Measurements from ENCODE around the gene HIVEP3.

HIVEP3 gene

GRCh38 chr1:41672173-41672572, 246.5 kb downstream of the HIVEP3 start:
- H3F3A ChIP-seq (ENCODE audit: insufficient read depth, low read length) = peaks cover 18% of the 10 kb centered on the region
- no peak overlapping the region for H3K4me3 ChIP-seq (ENCODE audit: low read length)
- H3K36me3 ChIP-seq (replicated peaks; ENCODE audit: insufficient read depth, low read length) = no peaks in the 10 kb centered on the region
- no peak overlapping the region for H3K9ac ChIP-seq (ENCODE audit: low read length)
- peaks cover 45% of the 10 kb centered on the region for H3K4me1 ChIP-seq (ENCODE audit: low read length)
- no peaks in the 10 kb centered on the region for H4K20me1 ChIP-seq (ENCODE audit: insufficient read depth, low read length)
- no peaks in the 10 kb centered on the region for H3K9me3 ChIP-seq (replicated peaks; ENCODE audit: insufficient read depth, low read length)
- H3K4me2 ChIP-seq (ENCODE audit: low read depth, low read length) = no peak overlapping the region
- no peak for TF ChIP-seq CTCF (IDR thresholded peaks at IDR 0.05; ENCODE audit: low read length)
- TF ChIP-seq EZH2 (optimal IDR thresholded peaks at IDR 0.05; ENCODE audit: low read depth, low read length) = no peak
- no peak for TF ChIP-seq EZH2phosphoT487 (IDR thresholded peaks at IDR 0.05; ENCODE audit: low read length)
- H3K27me3 ChIP-seq (replicated peaks; ENCODE audit: insufficient read depth, low read length) = no peaks in the 10 kb centered on the region
- H3K9me2 ChIP-seq (replicated peaks; ENCODE audit: insufficient read depth, low read length) = no peaks in the 10 kb centered on the region
- H3K27ac ChIP-seq (ENCODE audit: low read length) = no peak overlapping the region
- DNase-seq = no peak
- no peaks in the 10 kb centered on the region for H3K79me2 ChIP-seq (ENCODE audit: low read length)
- no peak overlapping the region for H2AFZ ChIP-seq (ENCODE audit: low read length)

GRCh38 chr1:41671116-41671755, 247.5 kb downstream of the HIVEP3 start:
- Histone ChIP-seq H3K4me1 (ENCODE audit: low read length) (peaks cover 55% of the 10 kb centered on the region), H3K4me2 (ENCODE audit: low read depth, low read length) (no peak overlapping the region), H3K27ac (ENCODE audit: low read length) (no peak overlapping the region)

GRCh38 chr1:41670217-41670957, 248.3 kb downstream of the HIVEP3 start:
- H3K9me3 ChIP-seq (replicated peaks; ENCODE audit: insufficient read depth, low read length) = no peaks in the 10 kb centered on the region
- no peaks in the 10 kb centered on the region for H4K20me1 ChIP-seq (ENCODE audit: insufficient read depth, low read length)
- no peak overlapping the region for H3K27ac ChIP-seq (ENCODE audit: low read length)
- H3K9ac ChIP-seq (ENCODE audit: low read length) = no peak overlapping the region
- H3K4me3 ChIP-seq (ENCODE audit: low read length) = no peak overlapping the region
- no peak for DNase-seq
- no peaks in the 10 kb centered on the region for H3K27me3 ChIP-seq (replicated peaks; ENCODE audit: insufficient read depth, low read length)
- no peaks in the 10 kb centered on the region for H3K9me2 ChIP-seq (replicated peaks; ENCODE audit: insufficient read depth, low read length)
- H3K36me3 ChIP-seq (replicated peaks; ENCODE audit: insufficient read depth, low read length) = no peaks in the 10 kb centered on the region
- H2AFZ ChIP-seq (ENCODE audit: low read length) = no peak overlapping the region
- H3K79me2 ChIP-seq (ENCODE audit: low read length) = no peaks in the 10 kb centered on the region
- TF ChIP-seq EZH2phosphoT487 (IDR thresholded peaks at IDR 0.05; ENCODE audit: low read length) (no peak), EZH2 (optimal IDR thresholded peaks at IDR 0.05; ENCODE audit: low read depth, low read length) (no peak), CTCF (IDR thresholded peaks at IDR 0.05; ENCODE audit: low read length) (no peak)
- no peak overlapping the region for H3K4me2 ChIP-seq (ENCODE audit: low read depth, low read length)
- peaks cover 59% of the 10 kb centered on the region for H3K4me1 ChIP-seq (ENCODE audit: low read length)
- H3F3A ChIP-seq (ENCODE audit: insufficient read depth, low read length) = peaks cover 25% of the 10 kb centered on the region

More at GRCh38 chr1:41671116-41671755, 247.5 kb downstream of the HIVEP3 start:
- TF ChIP-seq EZH2phosphoT487 (IDR thresholded peaks at IDR 0.05; ENCODE audit: low read length) (no peak), EZH2 (optimal IDR thresholded peaks at IDR 0.05; ENCODE audit: low read depth, low read length) (no peak), CTCF (IDR thresholded peaks at IDR 0.05; ENCODE audit: low read length) (no peak)
- no peak overlapping the region for H2AFZ ChIP-seq (ENCODE audit: low read length)
- H3K79me2 ChIP-seq (ENCODE audit: low read length) = no peaks in the 10 kb centered on the region
- no peaks in the 10 kb centered on the region for H3K9me2 ChIP-seq (replicated peaks; ENCODE audit: insufficient read depth, low read length)
- no peaks in the 10 kb centered on the region for H3K27me3 ChIP-seq (replicated peaks; ENCODE audit: insufficient read depth, low read length)
- H3K9me3 ChIP-seq (replicated peaks; ENCODE audit: insufficient read depth, low read length) = no peaks in the 10 kb centered on the region
- no peak overlapping the region for H3K4me3 ChIP-seq (ENCODE audit: low read length)
- no peaks in the 10 kb centered on the region for H4K20me1 ChIP-seq (ENCODE audit: insufficient read depth, low read length)
- H3K9ac ChIP-seq (ENCODE audit: low read length) = no peak overlapping the region
- H3K36me3 ChIP-seq (replicated peaks; ENCODE audit: insufficient read depth, low read length) = no peaks in the 10 kb centered on the region
- DNase-seq = no peak
- peaks cover 25% of the 10 kb centered on the region for H3F3A ChIP-seq (ENCODE audit: insufficient read depth, low read length)
